IPS-15b (cell line): Measurements from ENCODE around the gene NNMT.

Source experiments
- H3K27me3 ChIP-seq: one replicate; pipeline ENCODE4 v1.6.1; 2013; ENCODE audit warnings: low read length; ENCODE audit not compliant: control insufficient read depth, insufficient read depth
- H3K36me3 ChIP-seq: one replicate; pipeline ENCODE4 v1.6.1; 2013; ENCODE audit warnings: low read length; ENCODE audit not compliant: control insufficient read depth, insufficient read depth
- H3K4me1 ChIP-seq: one replicate; pipeline ENCODE4 v1.6.1; 2013; ENCODE audit warnings: mild to moderate bottlenecking, low read length; ENCODE audit not compliant: control insufficient read depth, insufficient read depth
- H3K4me3 ChIP-seq: one replicate; pipeline ENCODE4 v1.5.1; 2013; ENCODE audit warnings: low read depth, low read length
- H3K9ac ChIP-seq: one replicate; pipeline ENCODE4 v1.6.1; 2013; ENCODE audit warnings: low read depth, mild to moderate bottlenecking, low read length
- H3K9me3 ChIP-seq: one replicate; pipeline ENCODE4 v1.6.1; 2013; ENCODE audit warnings: mild to moderate bottlenecking, low read length; ENCODE audit not compliant: control insufficient read depth, insufficient read depth

The NNMT gene

DNA sequence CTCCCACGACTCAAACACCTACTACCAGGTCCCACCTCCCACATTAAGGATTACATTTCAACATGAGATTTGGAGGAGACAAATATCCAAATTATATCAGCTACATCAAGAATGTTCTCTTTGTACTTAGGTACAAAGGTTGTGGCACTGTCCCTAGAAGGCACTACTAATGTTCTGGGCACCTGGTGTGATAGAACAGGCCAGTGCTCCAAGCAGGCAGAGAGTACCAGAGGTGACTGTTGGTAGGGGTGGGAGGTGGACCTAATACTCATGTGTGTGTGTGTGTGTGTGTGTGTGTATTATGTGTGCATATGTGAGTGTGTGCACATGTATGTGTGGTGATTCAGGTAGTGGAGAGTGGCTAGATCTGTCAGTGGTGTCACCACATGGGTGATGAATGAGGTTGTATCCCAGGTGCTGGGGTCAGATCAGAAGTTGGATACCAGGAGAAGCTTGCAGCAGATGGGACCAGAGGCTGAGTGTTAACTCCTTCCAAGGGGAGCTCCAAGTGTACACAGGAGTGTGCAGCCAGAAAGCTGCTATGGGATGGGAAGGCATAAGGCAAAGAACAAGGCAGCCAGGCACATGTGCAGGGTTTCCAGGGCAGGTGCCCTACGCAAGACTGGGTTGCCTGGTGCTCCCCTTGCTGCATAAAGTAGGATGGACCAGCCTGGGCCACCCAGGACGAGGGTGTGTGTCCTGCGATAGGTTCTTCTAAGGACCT lies 17.7 kb upstream of the NNMT start:
- Histone ChIP-seq H3K9me3 (no peaks in the 10 kb centered on the region), H3K36me3 (no peaks in the 10 kb centered on the region), H3K4me1 (no peaks in the 10 kb centered on the region), H3K4me3 (no peak overlapping the region), H3K9ac (no peak overlapping the region), H3K27me3 (no peaks in the 10 kb centered on the region)

DNA sequence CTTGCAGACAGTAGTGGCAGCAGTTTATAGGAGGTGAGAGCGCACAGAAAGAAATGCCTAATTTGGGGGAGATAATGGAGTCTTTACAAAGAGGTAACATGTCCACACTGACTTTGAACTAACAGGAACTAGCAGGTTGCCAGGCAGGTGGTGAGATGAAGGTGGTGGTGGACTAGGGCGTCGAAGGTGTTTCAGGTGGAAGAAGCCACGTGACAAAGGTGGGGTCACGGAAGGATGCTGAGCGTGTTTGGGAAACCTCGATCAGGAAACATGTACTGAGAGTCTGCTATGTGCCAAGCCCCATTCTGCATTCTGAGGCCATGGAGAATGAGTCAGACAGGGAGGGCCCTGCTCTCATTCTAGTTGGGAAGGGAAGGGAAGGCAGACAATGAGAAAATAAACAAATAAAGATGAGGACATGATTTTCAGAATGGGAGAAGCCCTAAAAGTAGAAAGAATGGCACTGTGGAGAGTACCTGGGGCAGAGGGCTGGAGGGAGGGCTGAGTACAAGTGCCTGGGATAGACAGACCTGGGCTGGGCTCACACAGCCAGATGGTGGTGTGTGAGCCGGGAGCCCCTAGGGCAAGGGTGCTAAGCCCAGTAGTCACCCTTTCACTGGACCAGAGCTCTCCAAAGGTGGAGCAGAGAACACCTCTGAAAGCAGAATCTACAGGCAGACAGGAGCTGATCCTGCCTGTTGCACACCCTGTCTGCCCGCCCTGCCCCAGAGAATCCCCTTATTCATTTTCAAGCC lies 16.2 kb upstream of the NNMT start:
- H3K9ac ChIP-seq, result peak overlapping the region; percentile 47

DNA sequence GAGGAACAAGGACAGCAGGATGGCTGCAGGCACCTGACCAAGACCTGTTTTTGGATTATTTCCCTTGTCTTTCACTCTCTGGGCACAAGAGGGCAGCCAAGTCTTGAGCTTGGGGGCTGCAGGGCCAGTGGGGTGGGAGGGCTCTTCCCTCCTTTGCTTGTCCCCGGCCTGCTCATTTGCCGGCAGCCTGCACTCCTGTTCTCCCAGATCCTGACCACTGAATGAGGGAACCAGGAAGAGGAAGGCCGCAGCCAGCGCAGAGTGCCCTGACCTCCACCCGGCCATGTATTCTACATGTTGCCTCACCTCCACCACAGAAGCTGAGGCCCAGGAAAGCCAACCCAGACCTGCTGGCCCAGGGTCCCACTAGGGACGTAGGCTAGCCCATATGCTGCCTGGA lies 15.5 kb upstream of the NNMT start:
- Histone ChIP-seq H3K9ac (no peak overlapping the region), H3K9me3 (no peaks in the 10 kb centered on the region), H3K4me1 (no peaks in the 10 kb centered on the region), H3K36me3 (no peaks in the 10 kb centered on the region), H3K4me3 (no peak overlapping the region), H3K27me3 (no peaks in the 10 kb centered on the region)

More for the DNA sequence above, 16.2 kb upstream of the NNMT start:
- Histone ChIP-seq H3K4me3 (no peak overlapping the region), H3K4me1 (no peaks in the 10 kb centered on the region), H3K27me3 (no peaks in the 10 kb centered on the region), H3K36me3 (no peaks in the 10 kb centered on the region), H3K9me3 (no peaks in the 10 kb centered on the region)

DNA sequence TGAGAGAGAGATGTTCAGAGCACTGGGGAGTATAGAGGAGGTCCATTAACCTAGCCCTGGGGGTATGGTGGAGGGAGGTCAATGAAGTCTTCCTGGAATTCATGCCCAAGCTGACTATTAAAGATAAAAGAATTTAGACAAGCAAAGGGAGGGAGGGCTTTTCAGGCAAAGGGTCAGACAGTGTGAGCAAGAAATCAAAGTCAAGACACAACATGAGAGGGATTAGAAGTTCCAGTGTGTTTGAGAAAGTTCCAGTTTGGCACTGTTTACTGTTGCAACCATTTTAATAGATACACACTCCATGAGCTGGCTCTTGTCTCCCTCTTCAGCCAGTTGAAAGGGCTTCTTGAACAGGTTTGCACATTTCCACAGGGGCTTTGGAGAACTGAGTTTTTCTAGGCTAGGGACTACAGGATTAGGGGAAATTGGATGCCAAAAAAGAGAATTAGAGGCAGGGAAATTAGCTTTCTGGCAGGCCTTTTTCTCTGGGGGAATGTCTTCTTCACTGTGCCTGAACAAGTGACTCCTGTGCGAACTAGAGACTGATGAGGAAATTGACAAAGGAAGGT lies 14.7 kb upstream of the NNMT start:
- H3K4me1 ChIP-seq, result no peaks in the 10 kb centered on the region
- no peaks in the 10 kb centered on the region for H3K27me3 ChIP-seq
- H3K4me3 ChIP-seq, result no peak overlapping the region
- no peak overlapping the region for H3K9ac ChIP-seq
- H3K9me3 ChIP-seq, result no peaks in the 10 kb centered on the region
- no peaks in the 10 kb centered on the region for H3K36me3 ChIP-seq

DNA sequence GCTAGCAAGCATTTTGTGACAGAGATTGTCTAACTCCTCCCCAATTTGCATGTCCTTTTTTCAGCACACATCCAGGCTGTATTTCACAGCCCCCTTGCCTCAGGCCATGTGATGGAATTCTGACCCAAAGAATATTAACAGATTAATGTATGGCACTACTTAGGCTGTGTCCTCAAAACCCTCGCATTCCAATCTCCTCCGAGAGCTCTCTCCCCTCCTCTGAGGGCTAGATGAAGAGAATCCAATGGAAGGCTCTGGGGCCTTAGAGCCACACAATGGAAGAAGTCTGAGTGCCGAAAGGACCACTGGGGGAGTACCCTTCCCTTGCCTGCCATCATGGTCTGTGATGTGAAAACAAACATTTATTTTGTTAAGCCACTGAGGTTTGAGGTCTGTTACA lies 13.7 kb upstream of the NNMT start:
- H3K4me1 ChIP-seq, result no peaks in the 10 kb centered on the region
- H3K27me3 ChIP-seq, result no peaks in the 10 kb centered on the region
- H3K9me3 ChIP-seq, result no peaks in the 10 kb centered on the region
- H3K9ac ChIP-seq, result no peak overlapping the region
- no peaks in the 10 kb centered on the region for H3K36me3 ChIP-seq
- no peak overlapping the region for H3K4me3 ChIP-seq

DNA sequence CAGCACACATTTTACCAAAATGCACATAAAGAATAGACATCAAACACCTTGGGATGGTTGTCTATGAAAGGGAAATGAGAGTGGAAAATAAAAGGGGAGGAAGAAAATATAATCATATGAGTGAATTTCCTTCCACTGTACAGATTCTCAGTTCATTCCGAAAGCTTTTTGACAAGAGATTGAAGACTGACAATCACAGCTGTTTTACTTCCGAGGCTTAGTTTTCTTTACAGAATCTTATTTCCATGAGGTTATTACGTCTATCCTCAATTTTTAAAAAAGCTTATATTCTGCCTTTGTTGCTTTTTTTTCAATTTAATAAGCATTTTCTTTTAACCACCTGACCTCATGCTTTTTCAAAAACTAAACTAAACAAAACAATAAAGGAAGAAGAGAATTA lies 12.8 kb upstream of the NNMT start:
- no peaks in the 10 kb centered on the region for H3K27me3 ChIP-seq
- H3K36me3 ChIP-seq, result no peaks in the 10 kb centered on the region
- H3K4me3 ChIP-seq, result no peak overlapping the region
- no peak overlapping the region for H3K9ac ChIP-seq
- no peaks in the 10 kb centered on the region for H3K9me3 ChIP-seq
- no peaks in the 10 kb centered on the region for H3K4me1 ChIP-seq

DNA sequence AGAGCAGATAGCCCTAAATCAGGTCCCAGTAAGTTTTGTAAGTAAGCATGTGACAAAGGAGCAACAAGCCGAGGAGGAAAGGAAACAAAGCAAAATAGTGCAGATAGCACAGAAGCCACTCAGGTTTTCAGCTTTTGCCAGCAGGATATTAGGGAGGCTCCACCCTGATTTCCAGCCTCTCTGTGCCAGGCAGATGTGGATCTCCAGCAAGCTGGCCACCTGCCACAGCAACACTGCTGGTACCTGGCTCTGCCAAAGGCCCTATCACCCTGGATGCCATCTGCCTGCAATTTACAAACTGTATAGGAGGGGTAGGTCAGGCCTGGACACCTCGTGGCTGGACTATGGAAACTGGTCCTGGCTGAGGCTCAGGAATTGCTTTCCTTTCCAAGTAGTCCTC lies 12.2 kb upstream of the NNMT start:
- Histone ChIP-seq H3K27me3 (no peaks in the 10 kb centered on the region), H3K4me1 (no peaks in the 10 kb centered on the region), H3K4me3 (no peak overlapping the region), H3K9ac (no peak overlapping the region), H3K9me3 (no peaks in the 10 kb centered on the region), H3K36me3 (no peaks in the 10 kb centered on the region)

DNA sequence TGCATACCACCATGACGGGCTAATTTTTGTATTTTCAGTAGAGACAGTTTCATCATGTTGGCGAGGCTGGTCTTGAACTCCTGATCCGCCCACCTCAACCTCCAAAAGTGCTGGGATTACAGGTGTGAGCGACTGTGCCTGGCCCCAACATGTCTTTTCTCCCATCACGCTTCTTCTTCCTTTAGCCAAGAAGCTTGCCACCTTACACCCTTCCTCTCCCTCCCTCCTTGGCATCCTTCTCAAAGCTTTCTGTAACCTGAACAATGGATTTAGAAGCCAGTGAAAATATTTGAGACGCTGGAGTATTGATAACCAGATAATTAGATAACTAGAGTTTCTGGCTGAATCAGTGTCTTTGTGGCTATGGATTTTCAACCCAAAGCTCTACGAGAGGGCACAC lies 11.3 kb upstream of the NNMT start:
- no peaks in the 10 kb centered on the region for H3K4me1 ChIP-seq
- no peaks in the 10 kb centered on the region for H3K36me3 ChIP-seq
- H3K4me3 ChIP-seq, result no peak overlapping the region
- H3K9ac ChIP-seq, result no peak overlapping the region
- H3K27me3 ChIP-seq, result no peaks in the 10 kb centered on the region
- no peaks in the 10 kb centered on the region for H3K9me3 ChIP-seq

DNA sequence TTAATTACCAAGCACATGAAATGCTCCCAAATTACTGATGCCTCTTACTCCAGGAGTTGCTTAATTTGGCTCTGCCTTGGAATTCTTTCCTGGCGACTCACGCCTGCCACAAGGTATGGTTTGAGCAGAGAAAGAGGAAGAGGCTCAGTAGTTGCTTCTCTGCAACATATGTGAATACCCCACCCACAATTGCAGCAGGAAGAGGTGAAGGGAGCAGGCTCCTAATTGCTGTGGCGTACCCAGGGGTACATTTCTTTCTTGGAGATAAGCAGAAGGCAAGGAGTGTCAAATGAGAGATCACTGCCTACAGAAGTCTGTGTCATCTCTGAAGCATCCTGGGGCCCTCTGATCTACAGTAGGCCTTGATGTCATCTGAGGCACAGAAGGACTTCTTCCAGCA lies 10.6 kb upstream of the NNMT start:
- Histone ChIP-seq H3K27me3 (no peaks in the 10 kb centered on the region), H3K36me3 (no peaks in the 10 kb centered on the region), H3K9ac (no peak overlapping the region), H3K4me3 (no peak overlapping the region), H3K4me1 (no peaks in the 10 kb centered on the region), H3K9me3 (no peaks in the 10 kb centered on the region)

DNA sequence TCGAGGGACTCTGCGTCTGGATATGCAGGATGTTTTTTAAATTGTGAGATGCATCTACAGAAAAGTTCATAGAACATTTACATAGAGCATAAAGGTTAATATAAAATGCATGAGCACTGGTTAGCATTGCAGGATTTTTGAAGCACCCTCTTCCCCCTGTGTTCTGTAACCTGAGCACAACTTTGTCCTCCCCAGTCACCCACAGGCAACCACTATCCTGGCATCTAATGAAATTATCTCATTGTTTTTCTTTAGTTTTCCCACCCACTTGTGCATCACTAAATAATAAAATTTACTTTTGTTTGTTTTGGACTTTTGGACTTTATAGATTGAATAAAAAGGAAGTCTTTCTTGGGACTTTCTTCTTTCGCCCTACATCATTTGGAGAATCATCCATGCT lies 10.0 kb upstream of the NNMT start:
- H3K27me3 ChIP-seq, result no peaks in the 10 kb centered on the region
- no peaks in the 10 kb centered on the region for H3K4me1 ChIP-seq
- H3K4me3 ChIP-seq, result no peak overlapping the region
- H3K9me3 ChIP-seq, result no peaks in the 10 kb centered on the region
- no peak overlapping the region for H3K9ac ChIP-seq
- no peaks in the 10 kb centered on the region for H3K36me3 ChIP-seq

DNA sequence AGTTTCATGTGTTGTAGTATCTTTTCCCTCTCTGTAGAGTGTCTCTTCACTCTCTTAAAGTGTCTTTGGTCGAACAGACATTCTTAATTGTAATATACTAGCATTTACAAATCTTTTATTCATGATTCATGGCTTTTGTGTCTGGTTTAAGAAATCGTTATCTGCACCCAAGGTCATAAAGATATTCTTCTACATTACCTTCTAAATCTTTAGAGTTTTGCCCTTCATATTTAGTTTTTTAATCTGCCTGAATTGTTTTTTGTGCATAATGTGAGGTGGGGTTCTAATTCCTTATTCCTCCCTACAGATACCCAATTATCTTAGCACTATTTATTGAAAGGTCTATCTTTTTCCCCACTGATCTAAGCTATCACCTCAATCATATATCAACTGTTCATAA lies 9.0 kb upstream of the NNMT start:
- Histone ChIP-seq H3K4me3 (no peak overlapping the region), H3K9ac (no peak overlapping the region), H3K9me3 (no peaks in the 10 kb centered on the region), H3K36me3 (no peaks in the 10 kb centered on the region), H3K27me3 (no peaks in the 10 kb centered on the region), H3K4me1 (no peaks in the 10 kb centered on the region)

DNA sequence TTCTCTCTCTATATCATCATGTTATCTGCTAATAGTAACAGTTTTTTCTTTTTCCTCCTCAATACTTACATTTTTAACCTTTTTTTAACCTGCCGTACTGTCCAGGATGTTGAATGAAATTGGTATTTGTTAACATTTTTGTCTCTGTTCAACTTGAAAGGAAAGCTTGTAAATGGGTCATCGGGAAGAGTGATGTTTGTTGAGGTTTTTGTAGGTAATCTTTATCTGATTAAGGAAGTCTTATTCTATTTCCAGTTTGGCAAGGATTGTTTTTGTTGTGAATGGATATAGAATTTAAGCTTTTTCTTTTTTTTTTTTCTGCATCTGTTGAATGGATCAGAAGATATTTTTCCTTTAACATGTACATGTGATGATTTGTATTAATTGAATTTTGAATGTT lies 8.1 kb upstream of the NNMT start:
- no peaks in the 10 kb centered on the region for H3K36me3 ChIP-seq
- no peak overlapping the region for H3K4me3 ChIP-seq
- H3K4me1 ChIP-seq, result no peaks in the 10 kb centered on the region
- H3K9me3 ChIP-seq, result no peaks in the 10 kb centered on the region
- H3K9ac ChIP-seq, result no peak overlapping the region
- no peaks in the 10 kb centered on the region for H3K27me3 ChIP-seq
